ENCODE results near the gene EXD3.
"Not testable (repeated sequence)": the region's sequence is repeated elsewhere in the genome, so short reads cannot be mapped to it uniquely, and the experiment has no call there.

- TF ChIP-seq POLR2A (IDR thresholded peaks at IDR 0.05; ENCODE audit: low read length); GATA1 (IDR thresholded peaks at IDR 0.05; ENCODE audit: low read depth, low read length): not testable (repeated sequence)
These were observed 12.6 kb downstream of the EXD3 start for GRCh38 chr9:137410236-137410890.
